ENCODE data around the gene AADACL4. TPM values are rescaled to one million over a fixed set of nuclear protein-coding genes. Genes with fewer than 3 reads are reported as not detected.

AADACL4 gene
- total and polyA plus RNA-seq, 2 of the 8 experiments (the other 6 are each of a cell fraction or from before 2014, with no cell fraction given): 0.08 TPM; not detected in 1

- TF ChIP-seq MAX (IDR thresholded peaks at IDR 0.05) (no peak), NRF1 (IDR thresholded peaks at IDR 0.05; ENCODE audit: low read depth, low read length) (no peak), SRF (IDR thresholded peaks at IDR 0.05; ENCODE audit: low read depth, low read length) (no peak), BRCA1 (IDR thresholded peaks at IDR 0.05; ENCODE audit: low read depth, low read length) (no peak), SP2 (IDR thresholded peaks at IDR 0.05; ENCODE audit: low read length) (no peak), SP4 (IDR thresholded peaks at IDR 0.05; ENCODE audit: low read length) (no peak), POLR2AphosphoS5 (IDR thresholded peaks at IDR 0.05; ENCODE audit: low read depth, low read length) (no peak), KDM4A (IDR thresholded peaks at IDR 0.05; ENCODE audit: low read depth, low read length, severe bottlenecking) (no peak), CHD2 (IDR thresholded peaks at IDR 0.05; ENCODE audit: low read length) (no peak)
These were observed 41.2 kb upstream of the AADACL4 start (continued) for GRCh38 chr1:12602659-12603024.

All from H1 (cell line).